Measurements from ENCODE around the gene RNF146.

DNA sequence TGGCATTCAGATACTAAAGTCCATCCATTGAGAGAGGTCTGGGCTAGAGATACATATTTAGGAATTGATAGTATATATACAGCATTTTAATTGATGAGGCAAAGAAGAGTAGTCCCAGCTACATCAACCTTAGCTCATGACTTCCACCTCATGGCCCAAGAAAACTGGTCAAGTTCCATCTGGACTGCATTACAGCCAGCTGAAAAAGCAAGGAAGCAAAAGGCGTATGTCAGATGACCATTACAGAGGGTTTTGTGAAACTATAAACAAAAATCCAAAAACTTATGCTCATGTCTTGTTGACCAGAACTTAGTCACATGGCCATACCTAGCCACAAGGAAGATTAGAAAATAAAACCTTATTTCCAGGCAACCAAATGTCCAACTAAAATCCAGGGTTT, 46.8 kb upstream of the RNF146 start:
- TF ChIP-seq, protein P1, sequence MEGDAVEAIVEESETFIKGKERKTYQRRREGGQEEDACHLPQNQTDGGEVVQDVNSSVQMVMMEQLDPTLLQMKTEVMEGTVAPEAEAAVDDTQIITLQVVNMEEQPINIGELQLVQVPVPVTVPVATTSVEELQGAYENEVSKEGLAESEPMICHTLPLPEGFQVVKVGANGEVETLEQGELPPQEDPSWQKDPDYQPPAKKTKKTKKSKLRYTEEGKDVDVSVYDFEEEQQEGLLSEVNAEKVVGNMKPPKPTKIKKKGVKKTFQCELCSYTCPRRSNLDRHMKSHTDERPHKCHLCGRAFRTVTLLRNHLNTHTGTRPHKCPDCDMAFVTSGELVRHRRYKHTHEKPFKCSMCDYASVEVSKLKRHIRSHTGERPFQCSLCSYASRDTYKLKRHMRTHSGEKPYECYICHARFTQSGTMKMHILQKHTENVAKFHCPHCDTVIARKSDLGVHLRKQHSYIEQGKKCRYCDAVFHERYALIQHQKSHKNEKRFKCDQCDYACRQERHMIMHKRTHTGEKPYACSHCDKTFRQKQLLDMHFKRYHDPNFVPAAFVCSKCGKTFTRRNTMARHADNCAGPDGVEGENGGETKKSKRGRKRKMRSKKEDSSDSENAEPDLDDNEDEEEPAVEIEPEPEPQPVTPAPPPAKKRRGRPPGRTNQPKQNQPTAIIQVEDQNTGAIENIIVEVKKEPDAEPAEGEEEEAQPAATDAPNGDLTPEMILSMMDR (IDR thresholded peaks at IDR 0.05; ENCODE audit: borderline replicate concordance, extremely low read depth, low read length, poor library complexity, severe bottlenecking), result no peak
- no peak for TF ChIP-seq EZH2 (IDR thresholded peaks at IDR 0.05; ENCODE audit: borderline replicate concordance, low read depth, low read length, severe bottlenecking)

Data from DND-41 (cell line).